Activated naive CD8-positive, alpha-beta T cell treated with anti-CD3 and anti-CD28 coated beads, Interleukin-2, amount 50 U/mL, for 24 hours (primary cell): ENCODE data around the gene SPG11.

Source experiments
- ATAC-seq: fragments of 150-1000 bp; cut with Tn5 transposase; one replicate; pipeline ENCODE4 v1.10.0; 2021
- DNase-seq: peaks from one replicate; pipeline ENCODE4 v3.0.0; 2021
- H3K27ac Mint-ChIP-seq: one replicate; pipeline ENCODE4 v1.8.0; 2021; ENCODE audit warnings: mild to moderate bottlenecking, mixed read lengths
- H3K27me3 Mint-ChIP-seq: one replicate; pipeline ENCODE4 v1.8.0; 2021; ENCODE audit warnings: mixed read lengths
- H3K36me3 Mint-ChIP-seq: one replicate; pipeline ENCODE4 v1.8.0; 2021; ENCODE audit warnings: low read depth, mixed read lengths
- H3K4me1 Mint-ChIP-seq: one replicate; pipeline ENCODE4 v1.8.0; 2021; ENCODE audit warnings: mixed read lengths
- H3K4me3 Mint-ChIP-seq: one replicate; pipeline ENCODE4 v1.8.0; 2021; ENCODE audit warnings: mild to moderate bottlenecking, moderate library complexity, mixed read lengths
- H3K9me3 Mint-ChIP-seq: one replicate; pipeline ENCODE4 v1.8.0; 2021; ENCODE audit warnings: mixed read lengths

SPG11 gene

DNA sequence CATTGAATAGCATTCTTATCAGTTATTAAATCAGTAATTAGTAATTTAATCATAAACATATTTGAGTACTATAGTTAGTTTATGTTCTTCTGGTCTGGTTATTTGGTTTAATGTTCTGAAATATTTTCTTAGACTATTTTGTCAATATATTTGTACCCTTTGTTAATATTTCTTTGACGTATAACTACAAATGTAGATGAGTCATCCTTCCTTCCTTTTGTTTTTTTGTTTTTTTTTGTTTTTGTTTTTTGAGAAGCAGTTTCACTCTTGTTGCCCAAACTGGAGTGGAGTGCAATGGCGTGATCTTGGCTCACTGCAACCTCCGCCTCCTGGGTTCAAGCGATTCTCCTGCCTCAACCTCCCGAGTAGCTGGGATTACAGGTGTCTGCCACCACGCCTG lies 143.9 kb downstream of the SPG11 start:
- no peaks in the 10 kb centered on the region for H3K9me3 Mint-ChIP-seq
- peaks cover 34% of the 10 kb centered on the region for H3K36me3 Mint-ChIP-seq
- H3K27me3 Mint-ChIP-seq = no peaks in the 10 kb centered on the region
- no peak for ATAC-seq
- H3K4me3 Mint-ChIP-seq = no peak overlapping the region
- H3K4me1 Mint-ChIP-seq = peaks cover 3% of the 10 kb centered on the region
- no peak overlapping the region for H3K27ac Mint-ChIP-seq
- DNase-seq = no peak

GRCh38 chr15:44516436-44516835 lies 147.0 kb downstream of the SPG11 start:
- H3K9me3 Mint-ChIP-seq = no peaks in the 10 kb centered on the region
- DNase-seq (no peak), ATAC-seq (no peak)
- no peak overlapping the region for H3K27ac Mint-ChIP-seq
- H3K4me3 Mint-ChIP-seq = no peak overlapping the region
- peaks cover 4% of the 10 kb centered on the region for H3K4me1 Mint-ChIP-seq
- H3K27me3 Mint-ChIP-seq = no peaks in the 10 kb centered on the region
- H3K36me3 Mint-ChIP-seq = peaks cover 22% of the 10 kb centered on the region
